Nephron progenitor cell (in vitro differentiated cells): ENCODE measurements around the gene TUBG1.

ENCODE experiments used
- DNase-seq: peaks from one replicate; pipeline ENCODE4 v3.0.0; 2021
- H3K27ac Mint-ChIP-seq: 2 replicates; pipeline ENCODE4 v1.8.0; 2021; ENCODE audit warnings: mild to moderate bottlenecking, moderate library complexity, mixed read lengths
- H3K27me3 Mint-ChIP-seq: 2 replicates; pipeline ENCODE4 v1.8.0; 2021; ENCODE audit warnings: mild to moderate bottlenecking, low read depth, mixed read lengths; ENCODE audit not compliant: poor library complexity
- H3K36me3 Mint-ChIP-seq: 2 replicates; pipeline ENCODE4 v1.8.0; 2021; ENCODE audit warnings: low read depth, mixed read lengths
- H3K4me1 Mint-ChIP-seq: 2 replicates; pipeline ENCODE4 v1.8.0; 2021; ENCODE audit warnings: mixed read lengths
- H3K4me3 Mint-ChIP-seq: 2 replicates; pipeline ENCODE4 v1.8.0; 2021; ENCODE audit warnings: mild to moderate bottlenecking, moderate library complexity, mixed read lengths
- H3K9me3 Mint-ChIP-seq: 2 replicates; pipeline ENCODE4 v1.8.0; 2021; ENCODE audit warnings: mild to moderate bottlenecking, moderate library complexity, mixed read lengths
- CTCF ChIP-seq: fragments of 200-600 bp; sonication (generic); IDR thresholded peaks from 2 replicates; pipeline ENCODE4 v1.5.0; 2021; ENCODE audit warnings: antibody characterized with exemption

Gene TUBG1

GRCh38 chr17:42563543-42563942, 45.9 kb upstream of the TUBG1 start:
- no peak for DNase-seq
- no peak for TF ChIP-seq CTCF
- Mint-ChIP-seq H3K36me3 (peaks cover 5% of the 10 kb centered on the region), H3K4me3 (peak overlapping the region; percentile 90), H3K4me1 (peaks cover 41% of the 10 kb centered on the region), H3K9me3 (no peaks in the 10 kb centered on the region), H3K27me3 (no peaks in the 10 kb centered on the region), H3K27ac (peak overlapping the region; percentile 61)

- H3K27me3 Mint-ChIP-seq, result no peaks in the 10 kb centered on the region
- H3K9me3 Mint-ChIP-seq, result no peaks in the 10 kb centered on the region
- DNase-seq, result no peak
- H3K36me3 Mint-ChIP-seq, result peaks cover 5% of the 10 kb centered on the region
- H3K4me1 Mint-ChIP-seq, result peaks cover 41% of the 10 kb centered on the region
- no peak for TF ChIP-seq CTCF
- peak overlapping the region; percentile 90 for H3K4me3 Mint-ChIP-seq
- H3K27ac Mint-ChIP-seq, result no peak overlapping the region
Measured at GRCh38 chr17:42563950-42564349, 45.5 kb upstream of the TUBG1 start.

- DNase-seq, result no peak
- no peak overlapping the region for H3K27ac Mint-ChIP-seq
- H3K4me3 Mint-ChIP-seq, result no peak overlapping the region
- H3K4me1 Mint-ChIP-seq, result peaks cover 41% of the 10 kb centered on the region
- no peak for TF ChIP-seq CTCF
- peaks cover 14% of the 10 kb centered on the region for H3K36me3 Mint-ChIP-seq
- H3K9me3 Mint-ChIP-seq, result no peaks in the 10 kb centered on the region
- no peaks in the 10 kb centered on the region for H3K27me3 Mint-ChIP-seq
Measured at GRCh38 chr17:42564815-42565522, 44.5 kb upstream of the TUBG1 start.

- no peak for TF ChIP-seq CTCF
- Mint-ChIP-seq H3K4me1 (peaks cover 35% of the 10 kb centered on the region), H3K27me3 (no peaks in the 10 kb centered on the region), H3K36me3 (peaks cover 19% of the 10 kb centered on the region), H3K4me3 (no peak overlapping the region), H3K27ac (peak overlapping the region; percentile 75), H3K9me3 (no peaks in the 10 kb centered on the region)
- DNase-seq, result no peak
Measured at GRCh38 chr17:42565523-42566214, 43.8 kb upstream of the TUBG1 start.

- peak overlapping the region; percentile 95 for H3K4me3 Mint-ChIP-seq
- H3K27ac Mint-ChIP-seq, result peak overlapping the region; percentile 75
- TF ChIP-seq CTCF, result no peak
- H3K36me3 Mint-ChIP-seq, result peaks cover 25% of the 10 kb centered on the region
- peaks cover 33% of the 10 kb centered on the region for H3K4me1 Mint-ChIP-seq
- DNase-seq, result no peak
- H3K27me3 Mint-ChIP-seq, result no peaks in the 10 kb centered on the region
- no peaks in the 10 kb centered on the region for H3K9me3 Mint-ChIP-seq
Measured at GRCh38 chr17:42566215-42566882, 43.1 kb upstream of the TUBG1 start.
